Transverse colon (tissue), 3 donors: ENCODE results near the gene ATP6V1F.

ENCODE experiments used
- POLR2A ChIP-seq: fragments of 450-650 bp; IDR thresholded peaks from one replicate; pipeline ENCODE4 v1.6.1; 2016; ENCODE audit warnings: antibody characterized with exemption, mild to moderate bottlenecking, moderate library complexity
- TF ChIP-seq, protein P1 (sequence below), 5 experiments: fragments of 200-600 bp in 3 of 5; fragments of 450-650 bp in 2 of 5; sonication (generic) in 3 of 5; IDR thresholded peaks; 1 replicate in 2 of 5; 2 replicates in 3 of 5; pipeline ENCODE4 v1.5.1; 2016 to 2017; ENCODE audit warnings: antibody characterized with exemption in 5 of 5, inconsistent platforms in 3 of 5, mild to moderate bottlenecking in 2 of 5, moderate library complexity in 1 of 5

DNA sequence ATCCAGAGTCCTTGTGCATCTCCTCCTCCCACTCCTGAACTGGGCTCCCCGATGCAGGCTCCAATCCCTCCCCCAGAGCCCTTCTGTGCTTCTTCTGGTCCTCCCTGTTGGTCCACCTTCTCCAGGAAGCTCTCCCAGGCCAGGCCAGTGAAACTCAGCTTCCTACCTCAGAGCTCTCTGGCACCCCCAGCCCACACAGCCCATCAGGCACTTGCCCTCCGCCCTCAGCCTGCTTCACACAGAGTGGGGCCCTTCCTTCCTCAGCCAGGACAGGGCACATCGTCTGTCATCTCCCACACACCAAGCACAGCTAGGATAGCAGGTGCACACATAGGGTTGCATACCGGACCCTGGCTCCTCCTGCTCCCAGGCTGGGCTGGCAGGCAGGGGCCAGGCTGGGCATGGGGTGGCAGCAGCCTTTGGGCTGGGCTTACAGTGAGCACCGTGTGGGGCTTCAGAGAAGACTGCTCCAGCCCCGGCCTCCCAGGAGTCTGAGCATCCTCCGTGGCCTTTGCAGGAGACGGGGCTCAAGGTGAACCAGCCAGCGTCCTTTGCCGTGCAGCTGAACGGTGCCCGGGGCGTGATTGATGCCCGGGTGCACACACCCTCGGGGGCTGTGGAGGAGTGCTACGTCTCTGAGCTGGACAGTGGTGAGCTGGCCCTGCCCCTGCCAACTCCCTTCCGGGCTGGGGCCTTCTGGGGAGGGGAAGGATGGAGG is 6.5 kb upstream of the ATP6V1F start:
- TF ChIP-seq, protein P1, sequence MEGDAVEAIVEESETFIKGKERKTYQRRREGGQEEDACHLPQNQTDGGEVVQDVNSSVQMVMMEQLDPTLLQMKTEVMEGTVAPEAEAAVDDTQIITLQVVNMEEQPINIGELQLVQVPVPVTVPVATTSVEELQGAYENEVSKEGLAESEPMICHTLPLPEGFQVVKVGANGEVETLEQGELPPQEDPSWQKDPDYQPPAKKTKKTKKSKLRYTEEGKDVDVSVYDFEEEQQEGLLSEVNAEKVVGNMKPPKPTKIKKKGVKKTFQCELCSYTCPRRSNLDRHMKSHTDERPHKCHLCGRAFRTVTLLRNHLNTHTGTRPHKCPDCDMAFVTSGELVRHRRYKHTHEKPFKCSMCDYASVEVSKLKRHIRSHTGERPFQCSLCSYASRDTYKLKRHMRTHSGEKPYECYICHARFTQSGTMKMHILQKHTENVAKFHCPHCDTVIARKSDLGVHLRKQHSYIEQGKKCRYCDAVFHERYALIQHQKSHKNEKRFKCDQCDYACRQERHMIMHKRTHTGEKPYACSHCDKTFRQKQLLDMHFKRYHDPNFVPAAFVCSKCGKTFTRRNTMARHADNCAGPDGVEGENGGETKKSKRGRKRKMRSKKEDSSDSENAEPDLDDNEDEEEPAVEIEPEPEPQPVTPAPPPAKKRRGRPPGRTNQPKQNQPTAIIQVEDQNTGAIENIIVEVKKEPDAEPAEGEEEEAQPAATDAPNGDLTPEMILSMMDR (IDR thresholded peaks at IDR 0.05), result no peak
- no peak for TF ChIP-seq POLR2A
